Measurements from ENCODE around the gene ACP7.

The ACP7 gene

DNA sequence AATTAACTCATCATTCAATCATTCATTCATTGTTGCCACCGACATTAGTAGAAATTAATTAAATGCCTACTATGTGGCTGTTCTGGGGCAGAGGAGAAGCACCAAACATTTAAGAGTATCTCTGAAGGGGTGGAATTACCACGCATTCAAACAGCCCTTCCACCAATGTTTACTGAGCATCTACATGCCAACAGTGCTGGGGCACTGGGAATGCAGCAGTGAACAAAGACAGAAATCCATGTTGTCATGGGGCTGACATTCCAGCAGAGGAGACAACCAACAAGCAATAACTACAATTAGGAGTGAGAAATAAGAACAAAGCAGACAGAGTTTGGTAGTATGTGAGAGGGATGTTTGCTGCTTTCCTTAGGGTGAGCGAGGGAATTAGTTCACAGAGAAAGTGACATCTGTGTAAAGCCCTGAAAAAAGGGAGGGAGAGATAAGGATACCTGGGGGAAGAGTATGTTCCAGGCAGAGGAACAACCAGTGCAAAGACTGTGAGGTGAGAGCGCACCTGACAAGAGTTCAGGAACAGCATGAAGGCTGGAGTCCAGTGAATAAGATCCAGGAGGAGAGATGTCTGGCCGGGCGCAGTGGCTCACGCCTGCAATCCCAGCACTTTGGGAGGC, 40.1 kb downstream of the ACP7 start:
- Histone ChIP-seq H3K27ac (ENCODE audit: low read depth, low read length) (no peak overlapping the region), H2AFZ (ENCODE audit: low read length, unreplicated experiment) (no peak overlapping the region), H3K36me3 (ENCODE audit: insufficient read depth, low read length) (no peaks in the 10 kb centered on the region), H3K4me1 (ENCODE audit: control insufficient read depth, insufficient read depth, low read length, unreplicated experiment) (peaks cover 14% of the 10 kb centered on the region), H3K79me2 (ENCODE audit: control insufficient read depth, insufficient read depth, low read length, unreplicated experiment) (peaks cover 29% of the 10 kb centered on the region), H3K4me3 (ENCODE audit: low read depth, low read length) (no peak overlapping the region), H3K27me3 (ENCODE audit: insufficient read depth, low read length) (no peaks in the 10 kb centered on the region)

DNA sequence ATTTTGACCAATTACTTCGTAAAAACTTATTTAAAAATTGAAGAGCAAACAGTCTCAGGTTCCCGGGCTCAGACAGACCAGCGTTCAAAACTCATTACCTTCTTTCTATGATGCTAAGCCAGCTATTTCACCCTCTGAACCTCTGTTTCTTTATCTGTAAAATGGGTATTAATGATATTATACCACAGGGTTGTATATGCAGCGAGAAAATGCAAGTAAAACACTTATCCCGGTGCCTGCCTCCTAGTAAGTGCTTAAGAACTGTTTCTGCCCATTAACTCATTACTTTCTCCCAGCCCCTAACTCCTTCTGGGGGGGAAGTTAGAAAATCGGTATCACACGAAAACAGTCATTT, 41.0 kb downstream of the ACP7 start:
- H3K4me3 ChIP-seq (ENCODE audit: low read depth, low read length), result peak overlapping the region; percentile 84
- H3K36me3 ChIP-seq (ENCODE audit: insufficient read depth, low read length), result no peaks in the 10 kb centered on the region
- H3K79me2 ChIP-seq (ENCODE audit: control insufficient read depth, insufficient read depth, low read length, unreplicated experiment), result peaks cover 35% of the 10 kb centered on the region
- H3K27me3 ChIP-seq (ENCODE audit: insufficient read depth, low read length), result no peaks in the 10 kb centered on the region
- H3K4me1 ChIP-seq (ENCODE audit: control insufficient read depth, insufficient read depth, low read length, unreplicated experiment), result peaks cover 14% of the 10 kb centered on the region
- H3K27ac ChIP-seq (ENCODE audit: low read depth, low read length), result no peak overlapping the region
- no peak overlapping the region for H2AFZ ChIP-seq (ENCODE audit: low read length, unreplicated experiment)

DNA sequence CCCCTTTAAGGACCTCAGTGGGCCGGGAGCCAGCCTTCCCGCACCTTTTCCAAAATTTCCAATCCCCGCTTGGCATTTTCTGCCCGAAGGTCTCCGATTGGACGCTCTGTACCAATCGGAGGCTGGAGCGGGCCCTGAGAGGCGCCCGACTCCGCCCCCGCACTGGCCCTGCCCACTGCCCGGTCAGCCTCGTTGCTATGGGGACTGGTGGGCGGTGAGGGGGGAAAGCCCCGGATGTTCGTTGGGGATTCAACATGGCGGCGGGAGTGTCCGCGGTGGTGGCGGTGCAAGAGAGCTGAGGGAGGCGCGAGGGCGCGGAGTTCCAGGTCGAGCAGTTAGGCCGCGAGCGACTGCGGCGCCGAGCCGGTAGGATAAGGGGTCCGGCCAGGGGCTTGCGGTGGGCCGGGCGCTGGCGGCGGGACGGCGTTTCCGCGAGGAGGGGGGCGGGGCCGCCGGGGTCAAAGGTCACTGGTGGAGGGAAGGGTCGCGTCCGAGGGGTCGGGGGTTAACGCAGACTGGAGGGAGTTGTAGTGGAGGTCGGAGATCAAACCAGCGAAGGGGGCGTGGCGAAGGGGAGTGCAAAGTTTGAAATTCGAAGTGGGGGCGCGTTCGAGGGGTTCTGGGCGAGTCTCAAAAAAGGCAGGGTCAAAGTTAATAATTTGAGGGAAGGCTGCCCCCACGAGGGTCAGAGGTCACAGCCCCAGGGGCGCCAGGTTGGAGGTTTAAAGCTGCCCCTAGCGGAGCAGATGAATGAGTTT, 41.6 kb downstream of the ACP7 start, which contains the start of gene PAK4:
Gene PAK4 (plus strand): TSS at position 233 of the 758 bp plus-strand sequence. CDS start 43,768 bp downstream, outside the sequence.
- Histone ChIP-seq H3K36me3 (ENCODE audit: insufficient read depth, low read length) (no peaks in the 10 kb centered on the region), H2AFZ (ENCODE audit: low read length, unreplicated experiment) (peak within 1 kb of the TSS; percentile 10), H3K4me3 (ENCODE audit: low read depth, low read length) (peak within 1 kb of the TSS; percentile 84), H3K79me2 (ENCODE audit: control insufficient read depth, insufficient read depth, low read length, unreplicated experiment) (peaks cover 35% of the 10 kb centered on the region), H3K4me1 (ENCODE audit: control insufficient read depth, insufficient read depth, low read length, unreplicated experiment) (peaks cover 14% of the 10 kb centered on the region), H3K27me3 (ENCODE audit: insufficient read depth, low read length) (no peaks in the 10 kb centered on the region), H3K27ac (ENCODE audit: low read depth, low read length) (no peak within 1 kb of the TSS)

DNA sequence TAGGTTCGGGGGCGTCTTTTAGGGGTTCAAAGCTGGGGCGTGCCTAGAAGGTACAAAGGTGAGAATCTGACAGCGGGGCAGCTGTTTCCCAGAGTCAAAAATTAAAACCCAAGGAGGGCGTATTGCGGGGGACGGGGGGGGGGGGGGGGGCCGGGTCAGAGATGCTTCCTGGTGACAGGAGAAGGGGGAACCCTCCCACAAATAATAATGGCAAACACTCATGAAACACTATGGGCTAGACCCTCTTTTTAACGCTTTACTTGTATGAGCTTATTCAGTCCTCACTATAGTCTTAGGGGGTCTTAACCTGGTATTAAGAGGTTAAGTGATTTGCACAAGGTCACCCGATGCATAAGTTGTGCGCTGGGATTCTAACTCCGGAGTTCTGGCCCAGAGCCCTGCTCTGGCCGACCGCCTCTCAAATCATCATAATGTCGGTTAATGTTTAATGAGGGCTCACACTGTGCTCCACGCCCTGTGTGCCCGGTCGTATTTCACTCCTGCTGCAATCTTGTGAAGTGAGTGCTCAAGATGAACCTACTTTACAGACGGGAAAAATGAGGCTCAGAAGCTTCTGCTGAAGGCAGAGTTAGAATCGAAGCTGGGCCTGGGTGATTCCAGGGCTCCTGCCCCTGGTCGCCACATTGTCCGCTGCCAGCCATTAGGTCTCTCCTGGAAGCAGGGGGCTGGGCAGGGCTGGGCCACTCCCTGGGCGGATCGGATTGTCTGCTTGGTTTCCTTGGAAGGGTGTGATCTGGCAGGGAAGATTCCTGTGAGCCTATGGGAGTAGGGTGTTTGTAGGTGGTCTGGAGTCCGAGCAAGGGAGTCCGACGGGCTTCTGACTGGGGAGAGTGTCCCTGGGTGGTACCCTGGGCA, 42.4 kb downstream of the ACP7 start:
- Histone ChIP-seq H3K27me3 (ENCODE audit: insufficient read depth, low read length) (no peaks in the 10 kb centered on the region), H2AFZ (ENCODE audit: low read length, unreplicated experiment) (no peak overlapping the region), H3K79me2 (ENCODE audit: control insufficient read depth, insufficient read depth, low read length, unreplicated experiment) (peaks cover 37% of the 10 kb centered on the region), H3K27ac (ENCODE audit: low read depth, low read length) (no peak overlapping the region), H3K4me3 (ENCODE audit: low read depth, low read length) (peak overlapping the region; percentile 84), H3K36me3 (ENCODE audit: insufficient read depth, low read length) (no peaks in the 10 kb centered on the region), H3K4me1 (ENCODE audit: control insufficient read depth, insufficient read depth, low read length, unreplicated experiment) (peaks cover 14% of the 10 kb centered on the region)

GRCh38 chr19:39127812-39128515, 43.8 kb downstream of the ACP7 start:
- peaks cover 43% of the 10 kb centered on the region for H3K79me2 ChIP-seq (ENCODE audit: control insufficient read depth, insufficient read depth, low read length, unreplicated experiment)
- H3K27ac ChIP-seq (ENCODE audit: low read depth, low read length), result no peak overlapping the region
- H3K36me3 ChIP-seq (ENCODE audit: insufficient read depth, low read length), result no peaks in the 10 kb centered on the region
- H3K4me1 ChIP-seq (ENCODE audit: control insufficient read depth, insufficient read depth, low read length, unreplicated experiment), result peaks cover 12% of the 10 kb centered on the region
- no peaks in the 10 kb centered on the region for H3K27me3 ChIP-seq (ENCODE audit: insufficient read depth, low read length)
- no peak overlapping the region for H3K4me3 ChIP-seq (ENCODE audit: low read depth, low read length)
- H2AFZ ChIP-seq (ENCODE audit: low read length, unreplicated experiment), result no peak overlapping the region

DNA sequence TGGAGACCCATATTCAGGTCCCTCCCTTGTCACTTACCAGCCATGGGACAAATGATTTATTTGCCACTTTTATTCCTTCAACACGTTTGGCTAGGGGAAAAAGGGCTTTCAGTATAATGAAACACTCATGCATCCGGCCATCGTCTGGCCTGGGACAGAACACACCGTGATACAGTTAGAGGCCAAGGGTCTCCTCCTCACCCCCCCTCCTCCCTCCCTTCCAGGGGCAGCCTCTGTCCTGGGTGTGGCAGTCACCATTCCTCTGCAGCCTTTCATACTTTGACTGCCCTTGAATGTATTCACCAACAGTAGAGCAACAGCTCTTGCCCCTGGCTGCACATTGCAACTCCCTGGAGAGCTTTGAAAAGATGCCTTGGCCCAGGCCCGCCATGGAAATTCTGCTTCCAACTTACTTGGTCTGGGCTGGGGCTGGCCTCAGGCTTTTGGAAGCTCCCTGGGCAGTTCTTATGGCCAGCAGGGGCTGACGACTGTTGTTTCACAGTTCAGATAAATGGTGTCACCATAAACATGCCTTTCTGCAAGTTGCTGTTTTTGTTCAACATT, 44.4 kb downstream of the ACP7 start:
- H3K79me2 ChIP-seq (ENCODE audit: control insufficient read depth, insufficient read depth, low read length, unreplicated experiment), result peaks cover 43% of the 10 kb centered on the region
- H3K27ac ChIP-seq (ENCODE audit: low read depth, low read length), result no peak overlapping the region
- peaks cover 12% of the 10 kb centered on the region for H3K4me1 ChIP-seq (ENCODE audit: control insufficient read depth, insufficient read depth, low read length, unreplicated experiment)

DNA sequence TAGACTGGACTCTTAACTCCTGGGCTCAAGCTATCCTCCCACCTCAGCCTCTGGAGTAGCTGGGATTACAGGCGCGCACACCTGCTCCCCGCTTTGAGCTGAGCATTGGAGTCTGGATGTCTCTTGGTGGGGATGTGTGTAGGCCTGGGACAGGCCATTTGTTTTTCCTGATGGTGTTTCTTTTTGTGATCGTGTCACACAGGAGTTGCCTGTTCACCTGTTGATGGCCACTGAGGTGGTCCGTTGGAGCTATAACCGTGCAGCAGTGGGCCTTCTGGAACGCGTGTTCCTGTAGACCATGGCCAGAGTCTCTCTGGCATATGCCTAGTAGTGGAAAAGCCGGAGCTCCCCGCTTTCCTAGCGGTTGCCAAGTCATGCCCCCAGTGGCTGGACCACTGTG, 44.9 kb downstream of the ACP7 start:
- H2AFZ ChIP-seq (ENCODE audit: low read length, unreplicated experiment), result no peak overlapping the region
- no peak overlapping the region for H3K4me3 ChIP-seq (ENCODE audit: low read depth, low read length)
- no peaks in the 10 kb centered on the region for H3K27me3 ChIP-seq (ENCODE audit: insufficient read depth, low read length)
- H3K4me1 ChIP-seq (ENCODE audit: control insufficient read depth, insufficient read depth, low read length, unreplicated experiment), result peaks cover 12% of the 10 kb centered on the region
- peaks cover 43% of the 10 kb centered on the region for H3K79me2 ChIP-seq (ENCODE audit: control insufficient read depth, insufficient read depth, low read length, unreplicated experiment)
- no peaks in the 10 kb centered on the region for H3K36me3 ChIP-seq (ENCODE audit: insufficient read depth, low read length)
- no peak overlapping the region for H3K27ac ChIP-seq (ENCODE audit: low read depth, low read length)

More for the DNA sequence above, 44.4 kb downstream of the ACP7 start:
- Histone ChIP-seq H2AFZ (ENCODE audit: low read length, unreplicated experiment) (no peak overlapping the region), H3K27me3 (ENCODE audit: insufficient read depth, low read length) (no peaks in the 10 kb centered on the region), H3K4me3 (ENCODE audit: low read depth, low read length) (no peak overlapping the region), H3K36me3 (ENCODE audit: insufficient read depth, low read length) (no peaks in the 10 kb centered on the region)

DNA sequence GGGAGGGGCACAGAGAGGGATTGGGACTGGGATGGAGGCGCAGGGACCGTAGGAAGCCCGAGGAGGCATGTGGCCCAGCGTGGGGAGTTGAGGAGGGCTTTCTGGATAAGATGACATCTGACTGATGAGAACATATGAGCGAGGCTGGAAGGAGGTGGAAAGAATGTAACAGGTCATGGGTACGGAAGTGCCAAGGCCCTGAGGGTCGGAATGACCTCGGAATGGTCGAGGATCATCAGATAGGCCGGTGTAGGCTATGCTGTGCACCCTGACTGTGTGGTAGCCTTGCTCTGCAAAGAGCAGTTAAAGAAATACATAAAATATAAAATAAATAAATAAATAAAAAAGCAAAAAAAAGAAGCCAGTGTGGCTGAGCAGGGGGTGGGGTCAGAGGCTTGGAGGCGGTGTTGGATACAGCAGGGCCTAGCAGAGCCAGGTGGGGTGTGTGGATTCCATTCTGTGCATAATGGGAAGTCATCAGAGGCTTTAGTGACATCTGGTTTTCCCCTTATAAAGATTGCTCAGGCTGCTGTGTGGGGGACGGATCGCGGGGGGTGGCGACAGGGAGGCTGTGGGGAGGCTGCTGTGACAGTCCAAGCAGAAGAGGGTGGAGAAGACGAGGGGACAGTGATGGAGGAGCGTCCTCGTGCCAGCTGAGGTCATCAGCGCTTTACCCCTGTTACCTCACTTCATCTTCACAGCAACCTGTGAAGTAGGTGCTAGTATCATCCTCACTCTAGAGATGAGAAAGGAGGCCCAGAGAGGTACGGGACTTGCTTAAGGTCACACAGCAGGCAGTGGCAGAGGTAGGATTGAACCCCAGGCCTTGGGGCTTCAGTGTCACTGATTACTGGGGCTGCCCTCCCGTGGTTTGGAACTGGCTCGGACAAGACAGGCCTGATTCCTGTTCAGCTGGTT, 46.4 kb downstream of the ACP7 start:
- H3K4me3 ChIP-seq (ENCODE audit: low read depth, low read length), result no peak overlapping the region
- H3K27ac ChIP-seq (ENCODE audit: low read depth, low read length), result no peak overlapping the region
- peaks cover 12% of the 10 kb centered on the region for H3K4me1 ChIP-seq (ENCODE audit: control insufficient read depth, insufficient read depth, low read length, unreplicated experiment)
- no peaks in the 10 kb centered on the region for H3K36me3 ChIP-seq (ENCODE audit: insufficient read depth, low read length)
- no peaks in the 10 kb centered on the region for H3K27me3 ChIP-seq (ENCODE audit: insufficient read depth, low read length)
- peaks cover 43% of the 10 kb centered on the region for H3K79me2 ChIP-seq (ENCODE audit: control insufficient read depth, insufficient read depth, low read length, unreplicated experiment)
- H2AFZ ChIP-seq (ENCODE audit: low read length, unreplicated experiment), result no peak overlapping the region

GRCh38 chr19:39131255-39131755, 47.1 kb downstream of the ACP7 start:
- no peak overlapping the region for H3K4me3 ChIP-seq (ENCODE audit: low read depth, low read length)
- no peak overlapping the region for H2AFZ ChIP-seq (ENCODE audit: low read length, unreplicated experiment)
- H3K4me1 ChIP-seq (ENCODE audit: control insufficient read depth, insufficient read depth, low read length, unreplicated experiment), result peaks cover 12% of the 10 kb centered on the region
- H3K27ac ChIP-seq (ENCODE audit: low read depth, low read length), result no peak overlapping the region
- H3K79me2 ChIP-seq (ENCODE audit: control insufficient read depth, insufficient read depth, low read length, unreplicated experiment), result peaks cover 40% of the 10 kb centered on the region
- H3K36me3 ChIP-seq (ENCODE audit: insufficient read depth, low read length), result no peaks in the 10 kb centered on the region
- H3K27me3 ChIP-seq (ENCODE audit: insufficient read depth, low read length), result no peaks in the 10 kb centered on the region
